Neural cell (in vitro differentiated cells): ENCODE measurements around the gene ACSS2. TPM values are rescaled to one million over a fixed set of nuclear protein-coding genes. Genes with fewer than 3 reads are reported as not detected.

ENCODE experiments used
- H2AFZ ChIP-seq: fragments of 200-600, 300-800 bp; sonication (generic), shearing (Covaris generic); 2 replicates; pipeline ENCODE4 v1.6.0; 2014; ENCODE audit warnings: low read depth, mild to moderate bottlenecking, antibody characterized with exemption, low read length, moderate library complexity
- H3F3A ChIP-seq: fragments of 200-600 bp; shearing (Covaris generic); 2 replicates; pipeline ENCODE4 v1.6.1; 2016; ENCODE audit warnings: mild to moderate bottlenecking, moderate library complexity, mixed read lengths, antibody characterized with exemption, low read length; ENCODE audit not compliant: insufficient read depth, poor library complexity, severe bottlenecking
- H3K27ac ChIP-seq: fragments of 200-600, 300-800 bp; sonication (generic), shearing (Covaris generic); 2 replicates; pipeline ENCODE4 v1.5.1; 2014; ENCODE audit warnings: mild to moderate bottlenecking, low read length, moderate library complexity
- H3K27me3 ChIP-seq: fragments of 300-800, 200-600 bp; sonication (generic), shearing (Covaris generic); 2 replicates; pipeline ENCODE4 v1.6.0; 2014; ENCODE audit warnings: mild to moderate bottlenecking, low read depth, low read length, moderate library complexity; ENCODE audit not compliant: insufficient read depth
- H3K36me3 ChIP-seq: fragments of 300-800, 200-600 bp; sonication (generic), shearing (Covaris generic); 2 replicates; pipeline ENCODE4 v1.5.1; 2014; ENCODE audit warnings: mild to moderate bottlenecking, antibody characterized with exemption, low read length, moderate library complexity; ENCODE audit not compliant: insufficient read depth
- H3K4me2 ChIP-seq: fragments of 300-800, 200-600 bp; sonication (generic), shearing (Covaris generic); 2 replicates; pipeline ENCODE4 v1.6.0; 2014; ENCODE audit warnings: mild to moderate bottlenecking, low read length
- H3K4me3 ChIP-seq: fragments of 300-800, 200-600 bp; sonication (generic), shearing (Covaris generic); 2 replicates; pipeline ENCODE4 v1.5.1; 2014; ENCODE audit warnings: mild to moderate bottlenecking, low read length, moderate library complexity
- H3K79me2 ChIP-seq: fragments of 200-600 bp; shearing (Covaris generic); replicated peaks from 2 replicates; pipeline ENCODE4 v1.6.0; 2014; ENCODE audit warnings: mild to moderate bottlenecking, low read length, moderate library complexity; ENCODE audit not compliant: insufficient read depth
- H3K9ac ChIP-seq: fragments of 300-800, 200-600 bp; sonication (generic), shearing (Covaris generic); 2 replicates; pipeline ENCODE4 v1.6.1; 2016; ENCODE audit warnings: mild to moderate bottlenecking, low read length, mixed read lengths
- H3K9me2 ChIP-seq: fragments of 200-600 bp; shearing (Covaris generic); 2 replicates; pipeline ENCODE4 v1.6.1; 2016; ENCODE audit warnings: mild to moderate bottlenecking, low read length, mixed read lengths; ENCODE audit not compliant: insufficient read depth
- H3K9me3 ChIP-seq: fragments of 200-600, 300-800 bp; sonication (generic), shearing (Covaris generic); 2 replicates; pipeline ENCODE4 v1.6.1; 2016; ENCODE audit warnings: mild to moderate bottlenecking, mixed run types, low read length, moderate library complexity, mixed read lengths
- H4K20me1 ChIP-seq: fragments of 200-600 bp; shearing (Covaris generic); 2 replicates; pipeline ENCODE4 v1.6.1; 2016; ENCODE audit warnings: mild to moderate bottlenecking, mixed run types; ENCODE audit not compliant: insufficient read depth
- CTCF ChIP-seq: fragments of 450-650 bp; IDR thresholded peaks from 2 replicates; pipeline ENCODE4 v1.5.1; 2014; ENCODE audit warnings: antibody characterized with exemption, mild to moderate bottlenecking, moderate library complexity; ENCODE audit not compliant: poor library complexity, severe bottlenecking
- EP300 ChIP-seq: fragments of 450-650 bp; conservative IDR thresholded peaks from 2 replicates; pipeline ENCODE4 v1.6.1; 2014; ENCODE audit warnings: antibody characterized with exemption, mild to moderate bottlenecking, moderate library complexity; ENCODE audit not compliant: poor library complexity, severe bottlenecking
- EZH2 ChIP-seq: fragments of 200-600, 300-800 bp; shearing (Covaris generic), sonication (generic); IDR thresholded peaks from 2 replicates; pipeline ENCODE4 v1.6.1; 2014; ENCODE audit warnings: antibody characterized with exemption, low read length, borderline replicate concordance, mild to moderate bottlenecking; ENCODE audit not compliant: insufficient read depth, poor library complexity, severe bottlenecking
- MXI1 ChIP-seq: fragments of 450-650 bp; conservative IDR thresholded peaks from 2 replicates; pipeline ENCODE4 v1.6.1; 2014; ENCODE audit warnings: antibody characterized with exemption, mild to moderate bottlenecking; ENCODE audit not compliant: poor library complexity, severe bottlenecking
- POLR2AphosphoS5 ChIP-seq: IDR thresholded peaks from 2 replicates; pipeline ENCODE4 v1.6.1; 2012
- RAD21 ChIP-seq: fragments of 450-650 bp; conservative IDR thresholded peaks from 2 replicates; pipeline ENCODE4 v1.6.1; 2014; ENCODE audit warnings: antibody characterized with exemption, mild to moderate bottlenecking, moderate library complexity
- SMC3 ChIP-seq: fragments of 450-650 bp; conservative IDR thresholded peaks from 2 replicates; pipeline ENCODE4 v1.6.1; 2014; ENCODE audit warnings: antibody characterized with exemption, mild to moderate bottlenecking, moderate library complexity; ENCODE audit not compliant: poor library complexity
- TAF1 ChIP-seq: IDR thresholded peaks from 2 replicates; pipeline ENCODE4 v1.6.1; 2012; ENCODE audit warnings: low read depth
- polyA plus RNA-seq: library from polyadenylated mRNA; depleted of rRNA; stranded (reverse); fragments of >200 nt; gene quantifications from 2 replicates; pipeline ENCODE4 v1.2.3, GENCODE V29; 2014
- TF ChIP-seq, protein P1 (sequence below): IDR thresholded peaks from 2 replicates; pipeline ENCODE4 v1.6.1; 2012; ENCODE audit warnings: borderline replicate concordance

Gene ACSS2
- polyA plus RNA-seq, 1 donor from 2014 or later = 12.3 TPM

GRCh38 chr20:34938466-34939163 lies 62.2 kb downstream of the ACSS2 start:
- no peaks in the 10 kb centered on the region for H3K79me2 ChIP-seq
- no peaks in the 10 kb centered on the region for H3K9me2 ChIP-seq
- H3K4me3 ChIP-seq = no peak overlapping the region
- no peaks in the 10 kb centered on the region for H4K20me1 ChIP-seq
- H3K9me3 ChIP-seq = no peaks in the 10 kb centered on the region
- no peak overlapping the region for H3K27ac ChIP-seq
- TF ChIP-seq RAD21 (no peak), TAF1 (no peak), MXI1 (no peak), POLR2AphosphoS5 (no peak), EP300 (no peak)
- TF ChIP-seq, protein P1, sequence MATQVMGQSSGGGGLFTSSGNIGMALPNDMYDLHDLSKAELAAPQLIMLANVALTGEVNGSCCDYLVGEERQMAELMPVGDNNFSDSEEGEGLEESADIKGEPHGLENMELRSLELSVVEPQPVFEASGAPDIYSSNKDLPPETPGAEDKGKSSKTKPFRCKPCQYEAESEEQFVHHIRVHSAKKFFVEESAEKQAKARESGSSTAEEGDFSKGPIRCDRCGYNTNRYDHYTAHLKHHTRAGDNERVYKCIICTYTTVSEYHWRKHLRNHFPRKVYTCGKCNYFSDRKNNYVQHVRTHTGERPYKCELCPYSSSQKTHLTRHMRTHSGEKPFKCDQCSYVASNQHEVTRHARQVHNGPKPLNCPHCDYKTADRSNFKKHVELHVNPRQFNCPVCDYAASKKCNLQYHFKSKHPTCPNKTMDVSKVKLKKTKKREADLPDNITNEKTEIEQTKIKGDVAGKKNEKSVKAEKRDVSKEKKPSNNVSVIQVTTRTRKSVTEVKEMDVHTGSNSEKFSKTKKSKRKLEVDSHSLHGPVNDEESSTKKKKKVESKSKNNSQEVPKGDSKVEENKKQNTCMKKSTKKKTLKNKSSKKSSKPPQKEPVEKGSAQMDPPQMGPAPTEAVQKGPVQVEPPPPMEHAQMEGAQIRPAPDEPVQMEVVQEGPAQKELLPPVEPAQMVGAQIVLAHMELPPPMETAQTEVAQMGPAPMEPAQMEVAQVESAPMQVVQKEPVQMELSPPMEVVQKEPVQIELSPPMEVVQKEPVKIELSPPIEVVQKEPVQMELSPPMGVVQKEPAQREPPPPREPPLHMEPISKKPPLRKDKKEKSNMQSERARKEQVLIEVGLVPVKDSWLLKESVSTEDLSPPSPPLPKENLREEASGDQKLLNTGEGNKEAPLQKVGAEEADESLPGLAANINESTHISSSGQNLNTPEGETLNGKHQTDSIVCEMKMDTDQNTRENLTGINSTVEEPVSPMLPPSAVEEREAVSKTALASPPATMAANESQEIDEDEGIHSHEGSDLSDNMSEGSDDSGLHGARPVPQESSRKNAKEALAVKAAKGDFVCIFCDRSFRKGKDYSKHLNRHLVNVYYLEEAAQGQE = no peak
- H3K9ac ChIP-seq = no peak overlapping the region
- no peak overlapping the region for H2AFZ ChIP-seq
- no peak overlapping the region for H3K4me2 ChIP-seq
- no peaks in the 10 kb centered on the region for H3F3A ChIP-seq
- H3K27me3 ChIP-seq = no peaks in the 10 kb centered on the region
- H3K36me3 ChIP-seq = peaks cover 5% of the 10 kb centered on the region

GRCh38 chr20:34940081-34940481 lies 63.7 kb downstream of the ACSS2 start:
- H3K9me3 ChIP-seq = no peaks in the 10 kb centered on the region
- no peaks in the 10 kb centered on the region for H3K79me2 ChIP-seq
- peaks cover 5% of the 10 kb centered on the region for H3K36me3 ChIP-seq

GRCh38 chr20:34941226-34941625 lies 64.8 kb downstream of the ACSS2 start:
- no peaks in the 10 kb centered on the region for H3K9me3 ChIP-seq
- H4K20me1 ChIP-seq = no peaks in the 10 kb centered on the region
- H3F3A ChIP-seq = no peaks in the 10 kb centered on the region
- no peaks in the 10 kb centered on the region for H3K27me3 ChIP-seq
- H3K4me2 ChIP-seq = no peak overlapping the region
- H3K36me3 ChIP-seq = peaks cover 5% of the 10 kb centered on the region
- no peaks in the 10 kb centered on the region for H3K9me2 ChIP-seq
- no peak overlapping the region for H3K9ac ChIP-seq
- TF ChIP-seq RAD21 (no peak), POLR2AphosphoS5 (no peak), EZH2 (no peak), CTCF (no peak), MXI1 (no peak), TAF1 (no peak)
- TF ChIP-seq, protein P1 = no peak
- no peak overlapping the region for H2AFZ ChIP-seq
- no peak overlapping the region for H3K4me3 ChIP-seq
- no peak overlapping the region for H3K27ac ChIP-seq
- no peaks in the 10 kb centered on the region for H3K79me2 ChIP-seq

More at GRCh38 chr20:34940081-34940481, 63.7 kb downstream of the ACSS2 start:
- Histone ChIP-seq H3K4me3 (no peak overlapping the region), H4K20me1 (no peaks in the 10 kb centered on the region), H3K4me2 (no peak overlapping the region), H3K9me2 (no peaks in the 10 kb centered on the region), H3K9ac (no peak overlapping the region), H3K27ac (no peak overlapping the region), H3K27me3 (no peaks in the 10 kb centered on the region), H2AFZ (no peak overlapping the region), H3F3A (no peaks in the 10 kb centered on the region)
- TF ChIP-seq SMC3 (no peak), EP300 (no peak), RAD21 (no peak)
